ENCODE data around the gene GATAD2B.
A peak's percentile ranks its signal among the peaks of the same experiment; 100 is the strongest.
"Not testable (repeated sequence)": the region's sequence is repeated elsewhere in the genome, so short reads cannot be mapped to it uniquely, and the experiment has no call there.

The GATAD2B gene

GRCh38 chr1:153929426-153929825 is 6.7 kb upstream of the GATAD2B start:
- no peak for DNase-seq

DNA sequence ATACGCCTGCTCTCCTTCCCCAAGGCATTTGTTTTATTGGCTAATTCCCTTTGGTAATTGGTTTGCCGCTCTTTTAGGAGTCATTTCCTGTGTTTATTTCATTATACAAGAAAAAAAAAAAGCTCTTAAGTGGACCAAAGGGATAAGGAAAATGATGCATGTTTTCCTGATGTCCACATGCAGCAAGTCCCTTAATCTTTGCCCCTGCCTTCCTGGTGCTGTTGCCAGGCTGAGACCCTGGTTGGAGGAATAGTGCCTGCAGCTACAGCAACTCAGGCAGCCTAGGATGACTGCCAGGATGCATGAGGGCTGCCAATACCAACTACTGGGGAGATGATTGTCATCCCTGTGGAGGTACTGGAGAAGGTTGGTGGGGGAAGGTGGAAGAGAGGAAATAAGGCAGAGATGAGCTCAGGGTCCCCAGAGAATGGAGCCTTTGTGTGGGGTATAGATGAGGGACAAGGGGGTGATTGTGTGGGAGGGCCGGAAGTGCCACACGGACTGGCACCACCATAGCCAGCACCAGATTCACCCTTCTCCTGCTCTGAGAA is 6.1 kb upstream of the GATAD2B start:
- no peak for DNase-seq

- DNase-seq, result no peak
Observed at GRCh38 chr1:153928245-153928644, 5.5 kb upstream of the GATAD2B start.

DNA sequence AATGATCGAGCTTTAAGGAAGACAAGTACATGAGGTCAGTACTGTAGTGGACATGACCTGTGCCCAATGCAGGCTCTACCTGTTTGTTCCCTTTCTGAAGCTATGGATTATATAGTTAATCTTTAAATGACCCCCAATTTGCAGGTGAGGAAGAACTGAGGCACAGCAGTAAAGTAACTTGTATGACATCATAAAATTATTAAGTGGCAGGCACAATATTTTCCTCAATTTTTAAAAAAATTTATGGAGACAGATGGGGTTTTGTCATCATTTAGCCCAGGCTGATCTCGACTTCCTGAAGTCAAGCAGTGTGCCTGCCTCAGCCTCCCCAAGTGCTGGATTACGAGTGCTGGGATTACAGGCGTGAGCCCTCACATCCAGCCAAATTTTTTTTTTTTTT is 3.6 kb upstream of the GATAD2B start:
- DNase-seq, result no peak

GRCh38 chr1:153922076-153922971 is 448 bp downstream of the GATAD2B start:
- no peak for DNase-seq

DNA sequence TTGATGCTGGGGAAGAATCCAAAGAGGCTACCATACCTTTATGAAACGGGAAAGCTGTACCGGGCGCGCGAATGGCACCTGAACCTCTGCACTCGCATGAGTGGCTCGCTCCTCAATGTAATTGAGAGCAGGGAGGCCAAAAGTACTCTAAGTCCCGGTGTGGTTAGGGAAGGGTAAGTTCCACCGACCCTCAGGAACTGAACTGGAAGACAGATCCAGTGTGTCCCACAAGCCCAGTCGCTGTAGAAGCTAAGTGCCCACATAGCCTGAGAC is 1.0 kb downstream of the GATAD2B start:
- DNase-seq, result no peak

GRCh38 chr1:153921080-153921802 is 1.5 kb downstream of the GATAD2B start:
- DNase-seq, result no peak

- peak; percentile 11 for DNase-seq
Observed at GRCh38 chr1:153919876-153920852, 2.6 kb downstream of the GATAD2B start.

DNA sequence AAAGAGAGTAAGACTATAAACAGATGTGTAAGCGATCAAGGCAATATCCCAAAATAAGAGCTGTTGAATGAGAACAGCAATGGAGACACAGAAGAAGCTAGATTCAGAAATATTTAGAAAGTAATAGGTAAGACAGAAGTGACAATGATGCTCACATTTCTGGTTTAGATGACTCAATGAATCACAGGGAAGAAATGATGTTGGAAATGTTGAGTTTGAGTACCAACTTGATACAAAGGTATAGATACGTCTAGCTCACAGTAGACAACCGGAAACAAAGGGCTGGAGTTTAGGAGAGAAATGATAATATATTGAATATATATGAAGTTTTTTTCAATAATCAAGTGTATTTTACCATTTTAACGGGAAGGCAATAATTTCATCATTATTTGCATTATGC is 6.5 kb downstream of the GATAD2B start:
- DNase-seq, result no peak

DNA sequence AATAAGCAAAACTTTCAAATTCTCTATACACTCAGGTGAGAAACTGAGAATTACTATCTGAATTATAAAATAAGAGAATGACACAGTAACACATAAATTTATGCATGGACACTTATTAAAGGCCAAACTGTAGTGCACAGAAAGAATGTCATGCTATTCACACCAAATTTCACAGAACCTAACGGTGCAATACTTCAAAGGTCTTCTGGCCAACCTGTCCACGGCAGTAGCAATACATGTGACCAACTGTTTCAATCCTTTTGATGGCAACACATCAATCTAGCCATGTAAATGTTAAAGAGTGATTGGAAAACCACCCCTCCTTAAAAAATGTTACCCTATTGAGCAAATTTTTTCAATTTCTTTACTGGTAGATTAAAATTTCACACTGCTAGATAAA is 10.4 kb downstream of the GATAD2B start:
- no peak for DNase-seq

- DNase-seq, result not testable (repeated sequence)
Observed at GRCh38 chr1:153910560-153910959, 12.2 kb downstream of the GATAD2B start.

GRCh38 chr1:153908071-153908470 is 14.7 kb downstream of the GATAD2B start:
- no peak for DNase-seq

DNA sequence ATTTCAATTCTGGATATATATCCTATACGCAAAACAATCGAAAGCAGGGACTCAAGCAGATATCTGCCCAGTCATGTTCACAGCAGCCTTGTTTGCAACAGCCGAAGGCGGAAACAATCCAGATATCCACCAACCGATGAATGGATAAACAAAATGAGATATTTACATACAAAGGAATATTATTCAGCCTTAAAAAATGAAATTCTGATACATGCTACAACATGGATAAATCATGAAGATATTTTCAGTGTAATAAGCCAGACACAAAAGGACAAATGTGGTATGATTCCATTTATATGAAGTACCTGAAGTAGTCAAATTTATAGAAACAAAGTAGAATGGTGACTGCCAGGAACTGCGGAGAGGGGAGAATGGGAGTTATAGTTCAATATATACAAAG is 15.6 kb downstream of the GATAD2B start:
- DNase-seq, result no peak

GRCh38 chr1:153906396-153906795 is 16.4 kb downstream of the GATAD2B start:
- no peak for DNase-seq

DNA sequence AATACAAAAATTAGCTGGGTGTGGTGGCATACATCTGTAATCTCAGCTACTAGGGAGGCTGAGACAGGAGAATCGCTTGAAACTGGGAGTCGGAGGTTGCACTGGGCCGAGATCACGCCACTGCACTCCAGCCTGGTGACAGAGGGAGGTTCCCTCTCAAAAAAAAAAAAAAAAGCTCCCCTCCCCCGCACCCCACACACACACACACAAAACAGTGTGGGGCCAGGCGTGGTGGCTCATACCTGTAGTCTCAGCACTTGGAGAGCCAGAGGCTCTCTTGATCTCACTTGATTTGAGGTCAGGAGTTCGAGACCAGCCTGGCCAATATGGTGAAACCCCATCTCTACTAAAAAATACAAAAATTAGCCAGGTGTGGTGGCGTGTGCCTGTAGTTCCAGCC is 16.9 kb downstream of the GATAD2B start:
- not testable (repeated sequence) for DNase-seq

DNA sequence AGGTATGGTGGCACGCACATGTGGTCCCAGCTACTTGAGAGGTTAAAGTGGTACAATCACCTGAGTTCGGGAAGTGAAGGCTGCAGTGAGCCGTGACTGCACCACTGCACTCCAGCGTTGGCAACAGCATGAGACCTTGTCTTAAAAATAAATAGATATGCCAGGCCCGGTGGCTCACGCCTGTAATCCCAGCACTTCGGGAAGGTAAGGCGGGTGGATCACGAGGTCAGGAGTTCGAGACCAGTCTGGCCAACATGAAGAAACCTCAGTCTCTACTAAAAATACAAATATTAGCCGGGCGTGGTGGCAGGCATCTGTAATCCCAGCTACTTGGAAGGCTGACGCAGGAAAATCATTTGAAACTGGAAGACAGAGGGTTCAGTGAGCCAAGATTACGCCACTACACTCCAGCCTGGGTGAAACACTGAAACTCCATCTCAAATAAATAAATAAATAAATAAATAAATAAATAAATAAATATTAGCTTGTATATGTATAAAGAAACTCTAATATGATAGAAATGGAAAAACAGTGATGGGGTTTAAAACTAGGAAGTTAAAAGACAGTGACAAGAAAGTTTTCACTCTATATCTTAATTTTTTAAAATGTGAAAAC is 18.8 kb downstream of the GATAD2B start:
- DNase-seq, result no peak

DNA sequence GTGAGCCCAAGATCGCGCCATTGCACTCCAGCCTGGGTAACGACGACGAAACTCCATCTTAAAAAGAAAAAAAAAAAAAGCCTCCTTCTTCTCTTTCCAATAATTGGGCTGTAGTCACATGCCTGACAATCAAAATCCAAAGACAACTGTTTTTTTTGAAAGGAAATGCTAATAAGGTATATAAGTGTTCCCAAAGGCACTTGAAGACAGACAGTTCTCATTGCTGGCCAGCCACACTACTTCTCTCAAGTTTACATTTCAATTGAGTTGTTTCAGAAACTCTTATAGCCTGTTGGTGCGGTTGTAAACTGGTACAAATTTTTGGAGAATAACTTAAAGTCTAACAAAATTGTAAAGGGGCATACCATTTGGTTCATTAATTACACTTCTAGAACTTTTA is 23.3 kb downstream of the GATAD2B start:
- no peak for DNase-seq

GRCh38 chr1:153895866-153896265 is 26.9 kb downstream of the GATAD2B start:
- DNase-seq, result not testable (repeated sequence)

DNA sequence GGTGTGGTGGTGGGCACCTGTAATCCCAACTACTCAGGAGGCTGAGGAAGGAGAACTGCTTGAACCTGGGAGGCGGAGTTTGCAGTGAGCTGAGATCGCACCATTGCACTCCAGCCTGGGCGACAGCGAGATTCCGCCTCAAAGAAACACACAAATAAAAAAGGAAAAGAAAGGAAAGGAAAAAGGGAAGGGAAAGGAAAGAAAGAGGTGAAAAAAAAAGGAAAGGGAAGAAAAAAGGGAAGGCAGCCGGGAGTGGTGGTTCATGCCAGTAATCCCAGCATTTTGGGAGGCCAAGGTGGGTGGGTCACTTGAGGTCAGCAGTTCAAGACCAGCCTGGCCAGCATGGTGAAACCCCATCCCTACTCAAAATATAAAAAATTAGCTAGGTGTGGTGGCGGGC is 31.7 kb downstream of the GATAD2B start:
- DNase-seq, result not testable (repeated sequence)

- DNase-seq, result no peak
Observed at GRCh38 chr1:153888533-153888932, 34.2 kb downstream of the GATAD2B start.

GRCh38 chr1:153886127-153886526 is 36.6 kb downstream of the GATAD2B start:
- no peak for DNase-seq

GRCh38 chr1:153883223-153883622 is 39.5 kb downstream of the GATAD2B start:
- no peak for DNase-seq
